ENCODE results near the gene FDCSP. TPM values are rescaled to one million over a fixed set of nuclear protein-coding genes. Genes with fewer than 3 reads are reported as not detected.

Gene FDCSP
- total and polyA plus RNA-seq, 9 of the 15 experiments (the other 6 are each of a cell fraction or from before 2014, with no cell fraction given) = not detected

GRCh38 chr4:70277121-70277520 is 51.2 kb downstream of the FDCSP start:
- BruUV-seq (replicated peaks) = no TSS peak
- intact Hi-C loops (cut with micrococcal nuclease) = no loop called here
- no peaks in the 10 kb centered on the region for H3K79me2 ChIP-seq (ENCODE audit: control insufficient read depth, insufficient read depth, low read length)
- H3K9me1 ChIP-seq (ENCODE audit: control insufficient read depth, insufficient read depth, low read length) = no peaks in the 10 kb centered on the region
- no peaks in the 10 kb centered on the region for H3K9me3 ChIP-seq (replicated peaks; ENCODE audit: control insufficient read depth, insufficient read depth, low read depth, low read length)
- no peak overlapping the region for H2AFZ ChIP-seq (ENCODE audit: low read depth, low read length)
- ATAC-seq (no peak), DNase-seq (ENCODE audit: extremely low read depth in 1 of 4, low spot score in 3 of 4) (no peak), FAIRE-seq (no peak)
- no peak overlapping the region for H3K4me2 ChIP-seq (ENCODE audit: insufficient read depth, low read length)
- no peaks in the 10 kb centered on the region for H3K4me1 ChIP-seq (replicated peaks in 1 of 2; ENCODE audit: control insufficient read depth in 2 of 2, insufficient read depth in 2 of 2, low read length in 2 of 2)
- H3K36me3 ChIP-seq (ENCODE audit: control insufficient read depth, insufficient read depth, low read length) = no peaks in the 10 kb centered on the region
- no peak overlapping the region for H3K27ac ChIP-seq (ENCODE audit: extremely low read depth, low read depth, low read length)
- CTCF ChIA-PET (ENCODE audit: low intra/inter-chr PET ratio) = no interaction called here
- no peaks in the 10 kb centered on the region for H4K20me1 ChIP-seq (replicated peaks; ENCODE audit: control insufficient read depth, insufficient read depth, low read length)
- H3K4me3 ChIP-seq = no peak overlapping the region
- no peak overlapping the region for H3K9ac ChIP-seq (ENCODE audit: insufficient read depth in 1 of 2, low read depth in 2 of 2, low read length in 2 of 2)
- no peaks in the 10 kb centered on the region for H3K27me3 ChIP-seq (ENCODE audit: control insufficient read depth in 2 of 2, insufficient read depth in 2 of 2, low read length in 2 of 2)
- POLR2A ChIA-PET = no interaction called here
- in situ Hi-C loops (cut with MboI) = no loop called here
- WGBS (ENCODE audit: insufficient coverage, low coverage, missing lambda C conversion rate) = 0% methylated on average over 2 of the region's 2 CpGs
- TF ChIP-seq RBM15 (IDR thresholded peaks at IDR 0.05; ENCODE audit: insufficient read depth, low read length) (no peak), RNF2 (IDR thresholded peaks at IDR 0.05) (no peak), ZBTB40 (IDR thresholded peaks at IDR 0.05) (no peak), ZBTB40 (CRISPR knock-in tag; IDR thresholded peaks at IDR 0.05) (no peak), ZNF398 (CRISPR knock-in tag; IDR thresholded peaks at IDR 0.05) (no peak), ARID3A (IDR thresholded peaks at IDR 0.05; ENCODE audit: borderline replicate concordance, low read depth, low read length) (no peak)

All from K562 (cell line).